H1 (cell line): ENCODE results near the gene DNAH10. TPM values are rescaled to one million over a fixed set of nuclear protein-coding genes. Genes with fewer than 3 reads are reported as not detected.

ENCODE experiments used
- CREB1 ChIP-seq: IDR thresholded peaks from 2 replicates; pipeline ENCODE4 v1.6.1; 2012; ENCODE audit warnings: inconsistent platforms
- HDAC2 ChIP-seq, 2 experiments: fragments of 300-600 bp in 1 of 2; sonication (generic) in 1 of 2; IDR thresholded peaks; 2 replicates each; pipeline ENCODE4 v1.6.1; 2011 to 2012; ENCODE audit warnings: low read depth in 2 of 2, low read length in 2 of 2, mild to moderate bottlenecking in 2 of 2, moderate library complexity in 2 of 2, borderline replicate concordance in 1 of 2, inconsistent platforms in 1 of 2
- JUND ChIP-seq: IDR thresholded peaks from 2 replicates; pipeline ENCODE4 v1.6.1; 2011; ENCODE audit warnings: mild to moderate bottlenecking, improper control_type of control experiment, low read length
- KDM1A ChIP-seq: fragments of 200-600, 300-600 bp; sonication (generic); IDR thresholded peaks from 2 replicates; pipeline ENCODE4 v1.7.1; 2016; ENCODE audit warnings: mild to moderate bottlenecking, low read length, borderline replicate concordance
- MAX ChIP-seq: IDR thresholded peaks from 2 replicates; pipeline ENCODE4 v1.6.1; 2012; ENCODE audit warnings: inconsistent platforms
- RNF2 ChIP-seq: fragments of 200-900, 300-1000 bp; sonication (generic); IDR thresholded peaks from 2 replicates; pipeline ENCODE4 v1.7.1; 2016; ENCODE audit warnings: borderline replicate concordance, low read depth, mild to moderate bottlenecking, antibody characterized with exemption, low read length; ENCODE audit not compliant: poor library complexity, severe bottlenecking; ENCODE audit errors: missing control alignments
- polyA plus RNA-seq, 7 experiments: library from polyadenylated mRNA; depleted of rRNA in 3 of 7; stranded (reverse) in 5 of 7; unstranded in 2 of 7; fragments of >200 nt in 5 of 7; fragments of 200-250 nt in 2 of 7; gene quantifications; 1 replicate in 5 of 7; 2 replicates in 1 of 7; 4 replicates in 1 of 7; pipeline versions ENCODE4 v1.2.1 to v1.2.3, GENCODE V29; 2011 to 2013; ENCODE audit warnings: missing spikeins in 2 of 7, mixed read lengths in 2 of 7
- total RNA-seq: library from RNA; stranded (reverse); fragmentation: NEBNext Ultra II Directional; extraction: Animal tissue kit (Norgen Biotek cat#: 25700); gene quantifications from 2 replicates; pipeline ENCODE4 v1.2.1, GENCODE V29; 2021

Gene DNAH10
- total and polyA plus RNA-seq, 2 of the 8 experiments (the other 6 are each of a cell fraction or from before 2014, with no cell fraction given): 0.02 to 0.24 TPM

GRCh38 chr12:123879691-123880090, 117.6 kb downstream of the DNAH10 start (continued):
- TF ChIP-seq HDAC2 (IDR thresholded peaks at IDR 0.05; ENCODE audit: borderline replicate concordance in 1 of 2, low read depth in 2 of 2, low read length in 2 of 2): no peak
- TF ChIP-seq JUND: no peak
- TF ChIP-seq MAX: no peak
- no peak for TF ChIP-seq KDM1A
- TF ChIP-seq RNF2: no peak
- TF ChIP-seq CREB1: no peak
